ENCODE results near the gene TARDBP. TPM values are rescaled to one million over a fixed set of nuclear protein-coding genes. Genes with fewer than 3 reads are reported as not detected.
A peak's percentile ranks its signal among the peaks of the same experiment; 100 is the strongest.
"Not testable (repeated sequence)": the region's sequence is repeated elsewhere in the genome, so short reads cannot be mapped to it uniquely, and the experiment has no call there.

Gene TARDBP
- polyA plus RNA-seq, 3 donors = 289 to 315 (median 313) TPM

GRCh38 chr1:11031624-11032262 lies 19.3 kb downstream of the TARDBP start:
- no peak for DNase-seq (ENCODE audit: extremely low read depth in 1 of 11, low read depth in 9 of 11, low spot score in 4 of 11)

- DNase-seq (ENCODE audit: extremely low read depth in 1 of 11, low read depth in 9 of 11, low spot score in 4 of 11) = not testable (repeated sequence)
These were observed 24.7 kb downstream of the TARDBP start for GRCh38 chr1:11037019-11037739.

GRCh38 chr1:11037740-11038182 lies 25.3 kb downstream of the TARDBP start:
- peak; percentile 68 to 87 (median 78) for DNase-seq (ENCODE audit: extremely low read depth in 1 of 11, low read depth in 9 of 11, low spot score in 4 of 11)

GRCh38 chr1:11039351-11040104 lies 27.1 kb downstream of the TARDBP start:
- no peak for DNase-seq (ENCODE audit: extremely low read depth in 1 of 11, low read depth in 9 of 11, low spot score in 4 of 11)

GRCh38 chr1:11040105-11040429 lies 27.6 kb downstream of the TARDBP start:
- not testable (repeated sequence) for DNase-seq (ENCODE audit: extremely low read depth in 1 of 11, low read depth in 9 of 11, low spot score in 4 of 11)

GRCh38 chr1:11041048-11041447 lies 28.6 kb downstream of the TARDBP start:
- DNase-seq (ENCODE audit: extremely low read depth in 1 of 11, low read depth in 9 of 11, low spot score in 4 of 11) = no peak

GRCh38 chr1:11042065-11042464 lies 29.6 kb downstream of the TARDBP start:
- no peak for DNase-seq (ENCODE audit: extremely low read depth in 1 of 11, low read depth in 9 of 11, low spot score in 4 of 11)

GRCh38 chr1:11042995-11043874 lies 30.8 kb downstream of the TARDBP start:
- DNase-seq (ENCODE audit: extremely low read depth in 1 of 11, low read depth in 9 of 11, low spot score in 4 of 11) = no peak

- no peak for DNase-seq (ENCODE audit: extremely low read depth in 1 of 11, low read depth in 9 of 11, low spot score in 4 of 11)
These were observed 31.8 kb downstream of the TARDBP start for GRCh38 chr1:11044086-11044848.

- no peak for DNase-seq (ENCODE audit: extremely low read depth in 1 of 11, low read depth in 9 of 11, low spot score in 4 of 11)
These were observed 32.5 kb downstream of the TARDBP start for GRCh38 chr1:11044849-11045427.

GRCh38 chr1:11045428-11046269 lies 33.2 kb downstream of the TARDBP start:
- DNase-seq (ENCODE audit: extremely low read depth in 1 of 11, low read depth in 9 of 11, low spot score in 4 of 11) = peak in 4 of 11 donors; percentile 26 to 40 (median 35)

GRCh38 chr1:11046270-11046566 lies 33.8 kb downstream of the TARDBP start:
- DNase-seq (ENCODE audit: extremely low read depth in 1 of 11, low read depth in 9 of 11, low spot score in 4 of 11) = peak in 1 of 11 donors; percentile 23

- DNase-seq (ENCODE audit: extremely low read depth in 1 of 11, low read depth in 9 of 11, low spot score in 4 of 11) = no peak
These were observed 34.3 kb downstream of the TARDBP start, which contains the start of gene MASP2 for GRCh38 chr1:11046625-11047365. Gene MASP2, minus strand, starts transcription at chr1:11047239. Its CDS starts 32 bp downstream, at chr1:11047207.

GRCh38 chr1:11051121-11051520 lies 38.7 kb downstream of the TARDBP start:
- DNase-seq (ENCODE audit: extremely low read depth in 1 of 11, low read depth in 9 of 11, low spot score in 4 of 11) = not testable (repeated sequence)

GRCh38 chr1:11051781-11052511 lies 39.5 kb downstream of the TARDBP start:
- DNase-seq (ENCODE audit: extremely low read depth in 1 of 11, low read depth in 9 of 11, low spot score in 4 of 11) = no peak

Measured in renal cortex interstitium (tissue), 11 donors.